Eye (tissue), 1 donor: ENCODE measurements around the gene CREB3.

Source experiments
- DNase-seq: peaks from one replicate; pipeline ENCODE4 v3.0.0-alpha.2; 2015

CREB3 gene

GRCh38 chr9:35728041-35728971 lies 4.2 kb upstream of the CREB3 start:
- DNase-seq, result peak; percentile 71

GRCh38 chr9:35729101-35729500 lies 3.4 kb upstream of the CREB3 start:
- DNase-seq, result no peak

- peak; percentile 69 for DNase-seq
Measured at GRCh38 chr9:35729700-35730485, 2.6 kb upstream of the CREB3 start.

GRCh38 chr9:35730486-35730854 lies 2.0 kb upstream of the CREB3 start:
- DNase-seq, result no peak

DNA sequence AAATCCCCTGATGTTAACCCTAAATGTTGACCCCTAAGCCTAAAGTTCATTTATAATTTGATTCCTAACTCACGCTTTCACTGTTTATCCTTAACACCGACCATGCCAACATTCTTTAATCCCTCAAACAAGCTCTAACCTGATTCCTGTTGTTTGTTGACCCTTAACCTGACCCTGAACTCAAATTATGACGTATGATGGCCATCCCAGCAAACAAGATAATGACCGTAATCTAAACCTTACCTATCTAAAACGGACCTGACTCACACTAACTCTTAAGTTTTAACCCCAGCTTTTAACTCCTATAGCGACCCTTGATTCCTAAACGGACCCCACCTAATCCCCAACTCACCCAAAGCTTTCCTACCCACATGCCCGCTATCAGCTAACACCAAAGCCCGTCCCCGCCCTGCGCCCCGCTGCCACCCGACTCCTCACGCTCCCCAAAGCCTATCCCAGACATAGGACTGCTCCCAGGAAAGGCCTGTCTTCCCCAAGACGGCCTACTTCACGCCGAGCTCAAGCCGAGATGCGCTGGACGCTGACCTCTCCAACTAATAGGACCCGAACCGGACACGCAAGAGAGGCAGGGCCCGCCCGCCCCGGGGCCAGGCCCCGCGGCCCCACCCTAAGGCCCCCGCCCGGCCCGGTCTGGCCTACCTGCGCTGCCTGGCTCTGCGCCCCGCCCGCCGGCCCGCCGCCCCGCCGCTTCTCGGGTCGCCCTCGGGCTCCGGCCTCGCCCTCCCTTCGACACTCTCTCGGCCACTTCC lies 866 bp upstream of the CREB3 start:
- no peak for DNase-seq

GRCh38 chr9:35732800-35733541 lies 505 bp downstream of the CREB3 start:
- no peak for DNase-seq

DNA sequence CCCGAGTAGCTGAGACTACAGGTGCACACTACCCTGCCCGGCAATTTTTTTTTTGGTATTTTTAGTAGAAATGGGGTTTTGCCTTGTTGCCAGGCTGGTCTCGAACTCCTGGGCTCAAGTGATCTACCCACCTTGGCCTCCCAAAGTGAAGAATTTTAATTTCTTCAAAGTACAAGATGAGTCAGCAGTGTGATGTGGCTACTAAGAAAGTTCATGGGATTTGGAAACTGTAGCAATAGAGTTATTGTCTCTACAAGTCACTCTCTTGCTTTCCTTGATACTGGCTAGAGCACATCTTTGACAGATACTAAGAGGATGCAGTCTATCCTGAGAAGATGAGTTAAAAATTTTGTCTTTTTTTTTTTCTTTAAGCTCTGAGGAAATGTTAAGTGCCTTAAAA lies 1.6 kb downstream of the CREB3 start:
- no peak for DNase-seq

DNA sequence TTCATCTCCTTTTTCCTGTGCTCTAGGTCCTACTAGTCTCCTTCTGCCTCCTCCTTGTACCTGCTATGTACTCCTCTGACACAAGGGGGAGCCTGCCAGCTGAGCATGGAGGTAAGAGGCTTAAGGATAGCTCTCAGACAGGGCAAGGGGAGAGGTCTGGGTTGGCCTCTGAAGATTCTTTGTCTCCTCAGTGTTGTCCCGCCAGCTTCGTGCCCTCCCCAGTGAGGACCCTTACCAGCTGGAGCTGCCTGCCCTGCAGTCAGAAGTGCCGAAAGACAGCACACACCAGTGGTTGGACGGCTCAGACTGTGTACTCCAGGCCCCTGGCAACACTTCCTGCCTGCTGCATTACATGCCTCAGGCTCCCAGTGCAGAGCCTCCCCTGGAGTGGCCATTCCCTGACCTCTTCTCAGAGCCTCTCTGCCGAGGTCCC lies 3.8 kb downstream of the CREB3 start:
- peak; percentile 81 for DNase-seq

DNA sequence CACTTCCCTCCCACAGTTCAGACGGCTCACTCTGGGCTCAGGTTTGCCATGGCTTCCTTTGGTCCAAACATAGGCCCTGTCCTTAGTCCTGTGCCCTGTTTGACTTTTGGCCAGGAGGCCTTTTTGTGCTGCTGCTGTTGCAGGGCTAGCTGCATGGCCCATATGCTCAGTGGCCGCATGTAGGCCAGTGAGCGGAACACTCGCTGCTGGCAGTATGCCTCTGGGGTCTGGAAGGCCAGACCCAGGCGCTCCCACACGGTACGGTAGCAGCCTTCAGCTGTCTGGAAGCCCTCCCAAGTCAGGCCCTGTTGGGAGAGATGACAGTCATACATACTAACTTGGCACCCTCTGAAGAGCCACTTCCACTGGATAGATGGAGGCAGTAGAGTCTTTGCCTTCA lies 4.7 kb downstream of the CREB3 start:
- DNase-seq, result no peak

- DNase-seq, result no peak
Measured at GRCh38 chr9:35738186-35738585, 5.7 kb downstream of the CREB3 start.

DNA sequence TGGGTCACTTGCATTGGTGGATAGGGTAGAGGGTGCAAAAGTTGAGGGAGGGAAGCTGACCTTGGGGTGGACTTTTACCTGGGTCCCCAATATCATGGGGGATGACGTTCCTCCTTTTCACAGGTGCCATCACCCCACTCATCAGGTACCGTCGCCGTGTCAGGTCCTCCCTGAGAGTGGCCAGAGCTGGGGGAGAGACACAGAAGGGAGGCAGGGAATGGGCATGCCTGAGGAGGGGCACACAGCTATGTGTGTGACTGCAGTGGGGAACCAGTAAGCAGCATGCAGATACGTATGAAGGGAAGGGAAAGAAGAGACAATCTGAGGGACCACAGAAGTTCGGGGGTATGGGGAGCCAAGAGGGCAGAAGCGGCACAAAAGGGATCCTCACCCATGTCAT lies 6.5 kb downstream of the CREB3 start:
- no peak for DNase-seq

GRCh38 chr9:35740243-35740642 lies 7.8 kb downstream of the CREB3 start:
- no peak for DNase-seq

GRCh38 chr9:35741740-35742139 lies 9.3 kb downstream of the CREB3 start:
- no peak for DNase-seq

DNA sequence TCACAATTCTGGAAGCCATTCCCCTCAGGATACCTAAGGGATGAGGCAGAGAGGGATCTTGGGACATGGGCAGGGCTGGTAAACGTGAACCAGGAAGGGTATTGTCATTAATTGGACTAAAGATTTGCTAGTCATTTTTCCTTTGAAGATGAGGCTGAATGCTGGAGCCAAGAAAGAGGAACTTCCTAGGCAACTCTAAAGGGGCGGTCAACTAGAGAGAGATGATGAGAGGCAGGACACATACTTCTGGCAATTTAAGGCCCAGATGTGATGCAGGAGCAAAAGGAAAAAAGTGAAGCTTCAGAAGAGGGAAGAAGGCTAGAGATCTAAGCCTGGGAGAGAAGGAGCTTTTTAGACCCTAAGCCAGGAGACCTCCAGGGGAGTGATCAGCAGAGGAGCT lies 11.0 kb downstream of the CREB3 start:
- DNase-seq, result no peak

DNA sequence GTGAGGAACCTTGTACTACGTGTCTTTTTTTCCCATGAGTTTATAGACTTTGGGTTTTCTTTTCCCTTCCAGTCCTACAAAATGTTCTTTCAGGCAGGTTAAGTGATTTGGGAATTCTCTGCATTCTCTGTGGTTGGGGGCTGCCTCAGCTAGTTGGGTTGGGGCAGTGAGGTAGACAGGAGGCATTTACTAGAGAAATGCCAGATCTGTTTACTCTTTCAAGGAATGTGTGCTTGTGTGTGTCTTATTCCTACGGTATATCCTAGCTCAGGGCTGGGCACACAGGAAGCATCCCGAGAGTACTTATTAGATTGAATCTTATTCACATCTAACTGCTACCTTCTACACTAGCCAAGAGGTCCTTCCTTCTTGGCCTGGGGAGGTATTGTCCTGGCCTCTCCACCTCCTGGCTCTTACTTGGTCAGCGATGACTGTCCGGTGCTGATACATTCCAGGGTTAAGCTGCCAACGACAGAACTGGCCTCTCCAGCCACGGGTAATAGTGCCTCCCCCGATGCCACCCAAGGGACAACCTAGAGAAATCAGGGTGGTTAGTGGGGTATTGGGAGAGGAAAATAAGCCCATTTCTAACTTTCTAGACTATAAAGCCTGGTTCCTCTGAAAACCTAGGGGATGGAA lies 11.5 kb downstream of the CREB3 start:
- DNase-seq, result no peak

GRCh38 chr9:35745569-35745968 lies 13.1 kb downstream of the CREB3 start:
- no peak for DNase-seq

GRCh38 chr9:35746583-35746982 lies 14.1 kb downstream of the CREB3 start:
- DNase-seq, result no peak

DNA sequence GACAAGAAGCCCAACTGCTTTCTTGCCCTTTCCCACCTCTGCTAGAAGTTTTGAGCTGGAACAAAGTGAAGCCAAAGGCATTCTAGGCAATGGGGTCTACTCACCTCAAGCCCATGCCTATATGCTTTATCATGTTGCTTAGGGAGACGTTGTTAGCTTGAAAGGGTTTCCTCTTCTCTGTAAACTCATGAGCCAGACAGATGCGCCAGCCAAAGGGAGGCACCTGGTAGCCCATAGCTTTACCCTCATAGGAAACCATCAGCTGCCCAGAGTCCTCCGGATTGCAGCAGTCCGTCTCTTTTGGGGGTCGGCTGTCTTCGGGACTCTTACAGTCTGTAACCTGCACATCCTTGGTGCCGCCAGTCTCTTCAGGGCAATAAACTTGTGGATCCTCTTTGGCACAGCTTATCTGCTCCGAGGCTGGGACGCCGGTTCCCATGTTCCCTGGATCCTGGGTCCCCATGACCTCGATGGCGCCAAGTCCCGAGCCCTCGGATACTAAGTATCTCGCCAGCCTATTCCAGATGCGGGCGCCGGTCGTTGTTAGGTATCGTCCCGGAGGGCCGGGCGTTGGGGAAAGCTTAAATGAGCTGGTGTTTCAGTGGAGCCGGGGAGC lies 15.9 kb downstream of the CREB3 start:
- DNase-seq, result no peak

- DNase-seq, result peak; percentile 87
Measured at GRCh38 chr9:35748858-35749514, 16.5 kb downstream of the CREB3 start, which contains the start of the genes GBA2 and RGP1. TSS of gene GBA2 (minus strand) at chr9:35749228. CDS start at chr9:35748704, 524 bp downstream. TSS of gene RGP1 (plus strand) at chr9:35749287. CDS start at chr9:35749756, 469 bp downstream.

- no peak for DNase-seq
Measured at GRCh38 chr9:35749515-35750255, 17.2 kb downstream of the CREB3 start.
